ENCODE results near the gene LAMA2.

Gene LAMA2

DNA sequence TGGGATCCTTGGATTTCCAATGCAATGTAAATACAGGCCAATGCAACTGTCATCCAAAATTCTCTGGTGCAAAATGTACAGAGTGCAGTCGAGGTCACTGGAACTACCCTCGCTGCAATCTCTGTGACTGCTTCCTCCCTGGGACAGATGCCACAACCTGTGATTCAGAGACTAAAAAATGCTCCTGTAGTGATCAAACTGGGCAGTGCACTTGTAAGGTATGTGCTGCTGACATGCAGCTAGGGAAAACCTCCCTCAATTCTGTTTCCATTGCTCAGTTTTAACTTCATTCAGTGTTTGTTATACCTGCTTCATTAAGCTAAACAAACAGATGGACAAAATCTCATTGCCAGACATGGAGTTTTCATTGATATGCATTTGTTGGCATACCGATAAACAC is 429.9 kb downstream of the LAMA2 start:
- Histone ChIP-seq H3K27ac (ENCODE audit: low read length, poor library complexity, severe bottlenecking) (no peak overlapping the region), H3K79me1 (replicated peaks; ENCODE audit: low read length, poor library complexity, severe bottlenecking) (no peaks in the 10 kb centered on the region), H3K4me2 (ENCODE audit: low read length, poor library complexity, severe bottlenecking) (no peak overlapping the region), H3K9ac (ENCODE audit: low read length) (no peak overlapping the region), H2AK5ac (ENCODE audit: low read length, severe bottlenecking) (no peak overlapping the region), H2BK5ac (ENCODE audit: low read depth, low read length, poor library complexity, severe bottlenecking) (no peak overlapping the region), H2BK15ac (ENCODE audit: low read depth, poor library complexity, severe bottlenecking) (no peak overlapping the region), H4K8ac (ENCODE audit: low read length) (no peak overlapping the region), H3K4me3 (ENCODE audit: insufficient read depth in 1 of 2, low read depth in 1 of 2, low read length in 2 of 2) (no peak overlapping the region), H3K14ac (ENCODE audit: low read length in 2 of 2) (no peak overlapping the region), H3K36me3 (ENCODE audit: control insufficient read depth in 1 of 2, insufficient read depth in 2 of 2, low read depth in 1 of 2, low read length in 2 of 2) (peaks cover 0 to 26% of the 10 kb centered on the region in 2 experiments), H2AFZ (ENCODE audit: low read depth, low read length) (no peak overlapping the region), H2BK12ac (ENCODE audit: low read length in 2 of 2) (no peak overlapping the region), H3K4me1 (ENCODE audit: control insufficient read depth, insufficient read depth, low read depth, low read length) (no peaks in the 10 kb centered on the region), H3K23ac (ENCODE audit: low read length in 2 of 2) (no peak overlapping the region), H3K9me3 (ENCODE audit: control insufficient read depth, low read length) (no peaks in the 10 kb centered on the region), H3K4ac (ENCODE audit: low read depth in 1 of 2, low read length in 2 of 2) (no peak overlapping the region), H2BK120ac (ENCODE audit: low read depth, low read length) (no peak overlapping the region), H3K27me3 (ENCODE audit: control insufficient read depth in 1 of 2, insufficient read depth in 1 of 2, low read length in 2 of 2) (no peaks in the 10 kb centered on the region), H3K18ac (ENCODE audit: low read depth in 1 of 2, low read length in 2 of 2) (no peak overlapping the region), H4K91ac (ENCODE audit: low read length) (no peak overlapping the region)
- peak; percentile 14 for DNase-seq
- 55% methylated on average over 2 of the region's 3 CpGs for WGBS

DNA sequence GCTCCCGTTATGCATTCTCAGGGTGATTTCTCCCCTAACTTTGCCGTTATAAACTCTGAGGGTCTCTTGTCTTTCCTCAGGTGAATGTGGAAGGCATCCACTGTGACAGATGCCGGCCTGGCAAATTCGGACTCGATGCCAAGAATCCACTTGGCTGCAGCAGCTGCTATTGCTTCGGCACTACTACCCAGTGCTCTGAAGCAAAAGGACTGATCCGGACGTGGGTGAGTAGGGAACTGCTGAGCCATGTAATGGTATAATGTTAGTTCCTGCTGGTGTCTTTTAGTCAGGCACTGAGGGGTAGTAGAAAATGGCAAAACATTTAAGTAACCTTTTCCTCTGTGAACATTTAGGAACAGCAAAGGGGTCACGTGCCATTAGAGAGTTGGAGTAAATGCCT is 431.6 kb downstream of the LAMA2 start:
- H3K27ac ChIP-seq (ENCODE audit: low read length, poor library complexity, severe bottlenecking): no peak overlapping the region
- no peak overlapping the region for H2BK5ac ChIP-seq (ENCODE audit: low read depth, low read length, poor library complexity, severe bottlenecking)
- H3K27me3 ChIP-seq (ENCODE audit: control insufficient read depth in 1 of 2, insufficient read depth in 1 of 2, low read length in 2 of 2): no peaks in the 10 kb centered on the region
- H3K18ac ChIP-seq (ENCODE audit: low read depth in 1 of 2, low read length in 2 of 2): no peak overlapping the region
- H2BK120ac ChIP-seq (ENCODE audit: low read depth, low read length): no peak overlapping the region
- H2BK12ac ChIP-seq (ENCODE audit: low read length in 2 of 2): no peak overlapping the region
- no peak overlapping the region for H4K8ac ChIP-seq (ENCODE audit: low read length)
- no peak for DNase-seq
- H2BK15ac ChIP-seq (ENCODE audit: low read depth, poor library complexity, severe bottlenecking): no peak overlapping the region
- H3K23ac ChIP-seq (ENCODE audit: low read length in 2 of 2): no peak overlapping the region
- no peak overlapping the region for H3K4me3 ChIP-seq (ENCODE audit: insufficient read depth in 1 of 2, low read depth in 1 of 2, low read length in 2 of 2)
- H2AFZ ChIP-seq (ENCODE audit: low read depth, low read length): no peak overlapping the region
- no peaks in the 10 kb centered on the region for H3K79me1 ChIP-seq (replicated peaks; ENCODE audit: low read length, poor library complexity, severe bottlenecking)
- H3K9me3 ChIP-seq (ENCODE audit: control insufficient read depth, low read length): no peaks in the 10 kb centered on the region
- no peak overlapping the region for H2AK5ac ChIP-seq (ENCODE audit: low read length, severe bottlenecking)
- no peak overlapping the region for H3K4ac ChIP-seq (ENCODE audit: low read depth in 1 of 2, low read length in 2 of 2)
- no peak overlapping the region for H3K4me2 ChIP-seq (ENCODE audit: low read length, poor library complexity, severe bottlenecking)
- 95% methylated on average over 9 of the region's 9 CpGs for WGBS
- no peak overlapping the region for H3K9ac ChIP-seq (ENCODE audit: low read length)
- no peak overlapping the region for H3K14ac ChIP-seq (ENCODE audit: low read length in 2 of 2)
- H3K4me1 ChIP-seq (ENCODE audit: control insufficient read depth, insufficient read depth, low read depth, low read length): no peaks in the 10 kb centered on the region
- no peak overlapping the region for H4K91ac ChIP-seq (ENCODE audit: low read length)
- peaks cover 0 to 24% of the 10 kb centered on the region in 2 experiments for H3K36me3 ChIP-seq (ENCODE audit: control insufficient read depth in 1 of 2, insufficient read depth in 2 of 2, low read depth in 1 of 2, low read length in 2 of 2)

DNA sequence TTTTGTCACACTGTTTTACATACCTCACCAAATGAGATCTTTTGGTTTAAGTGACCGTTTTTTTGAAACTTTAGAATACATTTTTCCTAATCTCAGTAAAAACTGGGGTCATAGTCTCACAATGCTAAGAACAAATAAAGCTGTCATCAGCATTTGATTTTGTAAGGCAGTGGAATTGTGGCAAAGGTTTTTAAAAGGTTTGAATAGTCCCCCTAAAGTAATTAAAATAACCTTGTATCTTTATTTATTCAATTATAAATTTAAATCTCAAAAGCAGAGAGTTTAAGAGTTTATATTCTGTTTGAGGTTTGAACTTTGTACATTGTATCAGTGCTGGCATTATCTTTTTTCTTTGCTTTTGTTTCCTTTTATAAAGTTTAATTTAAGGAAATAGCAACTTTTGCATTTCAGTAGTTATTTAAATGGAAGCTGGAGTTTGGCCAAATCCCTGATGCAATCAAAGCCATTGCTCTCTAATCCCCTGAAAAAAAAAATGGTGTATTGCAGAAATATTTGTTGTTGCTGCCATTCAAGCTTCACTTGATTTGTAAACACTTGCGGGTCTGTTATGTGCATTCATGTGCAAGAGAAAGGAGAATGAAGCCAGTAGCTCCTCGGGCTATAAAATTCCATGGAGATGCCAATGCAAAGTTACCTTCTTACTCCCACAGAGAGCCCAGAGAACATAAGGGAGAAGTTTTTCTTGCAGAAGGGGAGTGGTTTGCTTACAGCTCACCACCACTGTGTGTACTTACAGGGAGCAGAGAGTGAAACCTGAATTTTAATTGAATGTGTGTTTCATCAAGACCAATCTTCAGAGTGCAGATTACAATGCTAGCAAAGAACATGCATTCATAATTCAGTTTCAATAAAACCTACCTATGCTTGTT is 435.2 kb downstream of the LAMA2 start:
- Histone ChIP-seq H3K14ac (ENCODE audit: low read length in 2 of 2) (no peak overlapping the region), H4K8ac (ENCODE audit: low read length) (no peak overlapping the region), H3K27me3 (ENCODE audit: control insufficient read depth in 1 of 2, insufficient read depth in 1 of 2, low read length in 2 of 2) (no peaks in the 10 kb centered on the region), H2AK5ac (ENCODE audit: low read length, severe bottlenecking) (no peak overlapping the region), H2BK5ac (ENCODE audit: low read depth, low read length, poor library complexity, severe bottlenecking) (no peak overlapping the region), H3K79me1 (replicated peaks; ENCODE audit: low read length, poor library complexity, severe bottlenecking) (no peaks in the 10 kb centered on the region), H3K9ac (ENCODE audit: low read length) (no peak overlapping the region), H3K18ac (ENCODE audit: low read depth in 1 of 2, low read length in 2 of 2) (no peak overlapping the region), H2BK15ac (ENCODE audit: low read depth, poor library complexity, severe bottlenecking) (no peak overlapping the region), H3K27ac (ENCODE audit: low read length, poor library complexity, severe bottlenecking) (no peak overlapping the region), H3K4me3 (ENCODE audit: insufficient read depth in 1 of 2, low read depth in 1 of 2, low read length in 2 of 2) (no peak overlapping the region), H4K91ac (ENCODE audit: low read length) (no peak overlapping the region), H3K9me3 (ENCODE audit: control insufficient read depth, low read length) (no peaks in the 10 kb centered on the region), H3K4me1 (ENCODE audit: control insufficient read depth, insufficient read depth, low read depth, low read length) (peaks cover 2% of the 10 kb centered on the region), H2BK120ac (ENCODE audit: low read depth, low read length) (no peak overlapping the region), H2AFZ (ENCODE audit: low read depth, low read length) (no peak overlapping the region), H3K36me3 (ENCODE audit: control insufficient read depth in 1 of 2, insufficient read depth in 2 of 2, low read depth in 1 of 2, low read length in 2 of 2) (peaks cover 0 to 43% of the 10 kb centered on the region in 2 experiments), H3K4me2 (ENCODE audit: low read length, poor library complexity, severe bottlenecking) (no peak overlapping the region), H2BK12ac (ENCODE audit: low read length in 2 of 2) (no peak overlapping the region), H3K4ac (ENCODE audit: low read depth in 1 of 2, low read length in 2 of 2) (no peak overlapping the region), H3K23ac (ENCODE audit: low read length in 2 of 2) (no peak overlapping the region)
- DNase-seq: peak; percentile 54
- 20% methylated on average over 2 of the region's 3 CpGs for WGBS

DNA sequence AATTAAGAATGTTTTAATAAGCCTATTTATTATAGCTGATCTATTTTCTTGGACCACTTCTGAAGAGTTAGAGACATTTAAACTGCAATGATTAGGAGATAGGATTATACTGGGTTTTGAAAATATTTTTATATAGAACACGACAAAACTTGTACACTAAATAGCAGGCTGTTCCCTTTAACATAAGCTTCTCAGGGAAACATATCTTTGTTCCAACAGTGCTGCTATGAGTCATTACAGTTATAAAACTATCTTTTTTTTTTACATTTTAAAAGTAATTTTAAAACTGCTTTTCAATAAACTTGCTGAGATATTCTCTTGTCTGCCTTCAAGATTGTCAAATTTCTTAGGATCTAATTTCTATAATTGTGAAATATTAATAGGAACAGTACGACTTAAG is 438.0 kb downstream of the LAMA2 start:
- Histone ChIP-seq H3K14ac (ENCODE audit: low read length in 2 of 2) (no peak overlapping the region), H3K79me1 (replicated peaks; ENCODE audit: low read length, poor library complexity, severe bottlenecking) (no peaks in the 10 kb centered on the region), H4K8ac (ENCODE audit: low read length) (no peak overlapping the region), H4K91ac (ENCODE audit: low read length) (no peak overlapping the region), H3K27me3 (ENCODE audit: control insufficient read depth in 1 of 2, insufficient read depth in 1 of 2, low read length in 2 of 2) (no peaks in the 10 kb centered on the region), H3K4me2 (ENCODE audit: low read length, poor library complexity, severe bottlenecking) (no peak overlapping the region), H2BK12ac (ENCODE audit: low read length in 2 of 2) (no peak overlapping the region), H2BK5ac (ENCODE audit: low read depth, low read length, poor library complexity, severe bottlenecking) (no peak overlapping the region), H3K27ac (ENCODE audit: low read length, poor library complexity, severe bottlenecking) (no peak overlapping the region), H3K18ac (ENCODE audit: low read depth in 1 of 2, low read length in 2 of 2) (no peak overlapping the region), H3K4me3 (ENCODE audit: insufficient read depth in 1 of 2, low read depth in 1 of 2, low read length in 2 of 2) (no peak overlapping the region), H3K4me1 (ENCODE audit: control insufficient read depth, insufficient read depth, low read depth, low read length) (peaks cover 2% of the 10 kb centered on the region), H3K9ac (ENCODE audit: low read length) (no peak overlapping the region), H3K4ac (ENCODE audit: low read depth in 1 of 2, low read length in 2 of 2) (no peak overlapping the region), H2BK15ac (ENCODE audit: low read depth, poor library complexity, severe bottlenecking) (no peak overlapping the region), H2AFZ (ENCODE audit: low read depth, low read length) (no peak overlapping the region), H2AK5ac (ENCODE audit: low read length, severe bottlenecking) (no peak overlapping the region), H2BK120ac (ENCODE audit: low read depth, low read length) (no peak overlapping the region), H3K9me3 (ENCODE audit: control insufficient read depth, low read length) (no peaks in the 10 kb centered on the region), H3K36me3 (ENCODE audit: control insufficient read depth in 1 of 2, insufficient read depth in 2 of 2, low read depth in 1 of 2, low read length in 2 of 2) (peaks cover 0 to 46% of the 10 kb centered on the region in 2 experiments), H3K23ac (ENCODE audit: low read length in 2 of 2) (no peak overlapping the region)
- no peak for DNase-seq
- no CpG with 5 or more reads among the region's 2 CpGs for WGBS

All from mesenchymal stem cell (in vitro differentiated cells and primary cell).